Esophagus squamous epithelium (tissue), 5 donors: ENCODE results near the gene MBD5. TPM values are rescaled to one million over a fixed set of nuclear protein-coding genes. Genes with fewer than 3 reads are reported as not detected.

Experiments used
- DNase-seq: peaks from one replicate; lab custom pipeline; 2025; lab: John Stamatoyannopoulos, UW
- H3K27ac ChIP-seq, 4 donors: fragments of 200-600 bp; sonication (generic); one replicate each; pipeline ENCODE4 v1.5.1; 2016 to 2019; ENCODE audit warnings: mild to moderate bottlenecking in 1 of 4
- H3K27me3 ChIP-seq, 4 donors: fragments of 200-600 bp; sonication (generic); 1 replicate in 3 of 4; 2 replicates in 1 of 4; pipeline versions ENCODE4 v1.5.1 to v1.6.0; 2017 to 2021; ENCODE audit warnings: antibody characterized with exemption in 1 of 4
- H3K36me3 ChIP-seq, 3 donors: fragments of 200-600 bp; sonication (generic); one replicate each; pipeline ENCODE4 v1.5.1; 2016 to 2019
- H3K4me1 ChIP-seq, 3 donors: fragments of 200-600 bp; sonication (generic); one replicate each; pipeline ENCODE4 v1.5.1; 2017 to 2019
- H3K4me3 ChIP-seq, 4 donors: fragments of 200-600 bp; sonication (generic); 1 replicate in 3 of 4; 2 replicates in 1 of 4; pipeline ENCODE4 v1.5.1; 2016 to 2019; ENCODE audit warnings: mild to moderate bottlenecking in 2 of 4, moderate library complexity in 1 of 4
- H3K9me3 ChIP-seq, 3 donors: fragments of 200-600 bp; sonication (generic); one replicate each; pipeline ENCODE4 v1.5.1; 2016 to 2019
- CTCF ChIP-seq, 6 experiments: fragments of 450-650 bp in 4 of 6; fragments of 200-600 bp in 2 of 6; sonication (generic) in 2 of 6; IDR thresholded peaks; one replicate each; pipeline ENCODE4 v1.5.1; 2016 to 2019; ENCODE audit warnings: antibody characterized with exemption in 6 of 6, mild to moderate bottlenecking in 4 of 6, moderate library complexity in 4 of 6
- POLR2A ChIP-seq, 4 donors: fragments of 450-650 bp; IDR thresholded peaks; one replicate each; pipeline ENCODE4 v1.6.1; 2017; ENCODE audit warnings: antibody characterized with exemption in 4 of 4, mild to moderate bottlenecking in 4 of 4, moderate library complexity in 3 of 4
- WGBS, 2 donors: methylation state at CpG; one replicate each; pipeline ENCODE4 v1.1.5; 2018; 5-methylcytosine and 5-hydroxymethylcytosine counted together
- intact Hi-C: fragments of 100-400 bp; cut with DNase I; formaldehyde crosslinking; loops from one replicate; pipeline ENCODE4 v1.15.0; 2022
- total RNA-seq, 4 donors: library from RNA; depleted of rRNA; stranded (reverse); fragments of >200 nt; gene quantifications; one replicate each; pipeline ENCODE4 v1.1.0, GENCODE V29; 2016
- donor health status: DM: yes; HTN: yes; CAD: no.

The MBD5 gene
- total RNA-seq, 4 donors from 2014 or later: 11.8 to 23.8 (median 14.0) TPM

- H3K27ac ChIP-seq: peak within 1 kb of the TSS; percentile 92 to 99 (median 96)
- H3K9me3 ChIP-seq: no peaks in the 10 kb centered on the region
- peak; percentile 97 for DNase-seq
- H3K27me3 ChIP-seq: no peaks in the 10 kb centered on the region
- H3K4me3 ChIP-seq: peak within 1 kb of the TSS; percentile 62 to 91 (median 80)
- TF ChIP-seq CTCF (IDR thresholded peaks at IDR 0.05) (peak in 3 of 6 experiments; percentile 14 to 36 (median 26)), POLR2A (IDR thresholded peaks at IDR 0.05) (peak in 2 of 4 donors; percentile 29 to 69)
- 0 to 1% methylated on average over 29 to 49 of the region's 52 CpGs for WGBS, 2 donors
- intact Hi-C loops: no loop called here
- H3K36me3 ChIP-seq: no peaks in the 10 kb centered on the region
- peaks cover 0 to 47% (median 10%) of the 10 kb centered on the region in 3 donors for H3K4me1 ChIP-seq
These were observed 506 bp upstream of the MBD5 start, which contains the start of gene ORC4 for GRCh38 chr2:148020111-148021058. Gene ORC4 (minus strand): TSS chr2:148020737. CDS start chr2:147975958, 44,779 bp downstream.

GRCh38 chr2:148021886-148022285 is 995 bp downstream of the MBD5 start:
- Histone ChIP-seq H3K4me1 (peaks cover 0 to 47% (median 10%) of the 10 kb centered on the region in 3 donors), H3K9me3 (no peaks in the 10 kb centered on the region), H3K27me3 (no peaks in the 10 kb centered on the region), H3K4me3 (peak overlapping the region; percentile 62 to 91 (median 80)), H3K27ac (peak overlapping the region; percentile 92 to 99 (median 96)), H3K36me3 (no peaks in the 10 kb centered on the region)
- DNase-seq: no peak
- WGBS, 2 donors: 0% methylated on average over 3 of the region's 3 CpGs
- intact Hi-C loops: no loop called here
- no peak for TF ChIP-seq CTCF (IDR thresholded peaks at IDR 0.05)

- intact Hi-C loops: no loop called here
- H3K36me3 ChIP-seq: no peaks in the 10 kb centered on the region
- 5 to 15% methylated on average over 1 of the region's 1 CpG for WGBS, 2 donors
- H3K27ac ChIP-seq: peak overlapping the region in 2 of 4 donors; percentile 96 to 99
- H3K4me3 ChIP-seq: peak overlapping the region in 3 of 4 donors; percentile 78 to 91 (median 82)
- no peaks in the 10 kb centered on the region for H3K9me3 ChIP-seq
- no peak for DNase-seq
- TF ChIP-seq CTCF (IDR thresholded peaks at IDR 0.05) (no peak), POLR2A (IDR thresholded peaks at IDR 0.05) (no peak)
- H3K4me1 ChIP-seq: peaks cover 0 to 47% (median 10%) of the 10 kb centered on the region in 3 donors
- H3K27me3 ChIP-seq: no peaks in the 10 kb centered on the region
These were observed 1.5 kb downstream of the MBD5 start for GRCh38 chr2:148022351-148022750.

- no peak overlapping the region for H3K27ac ChIP-seq
- H3K9me3 ChIP-seq: no peaks in the 10 kb centered on the region
- WGBS, 2 donors: 83 to 90% methylated on average over 2 of the region's 2 CpGs
- no peak for TF ChIP-seq POLR2A (IDR thresholded peaks at IDR 0.05)
- no peak for TF ChIP-seq CTCF (IDR thresholded peaks at IDR 0.05)
- no peak for DNase-seq
- no peaks in the 10 kb centered on the region for H3K27me3 ChIP-seq
- no peak overlapping the region for H3K4me3 ChIP-seq
- no peaks in the 10 kb centered on the region for H3K36me3 ChIP-seq
- intact Hi-C loops: no loop called here
- peaks cover 0 to 47% (median 10%) of the 10 kb centered on the region in 3 donors for H3K4me1 ChIP-seq
These were observed 2.0 kb downstream of the MBD5 start for GRCh38 chr2:148022882-148023281.

DNA sequence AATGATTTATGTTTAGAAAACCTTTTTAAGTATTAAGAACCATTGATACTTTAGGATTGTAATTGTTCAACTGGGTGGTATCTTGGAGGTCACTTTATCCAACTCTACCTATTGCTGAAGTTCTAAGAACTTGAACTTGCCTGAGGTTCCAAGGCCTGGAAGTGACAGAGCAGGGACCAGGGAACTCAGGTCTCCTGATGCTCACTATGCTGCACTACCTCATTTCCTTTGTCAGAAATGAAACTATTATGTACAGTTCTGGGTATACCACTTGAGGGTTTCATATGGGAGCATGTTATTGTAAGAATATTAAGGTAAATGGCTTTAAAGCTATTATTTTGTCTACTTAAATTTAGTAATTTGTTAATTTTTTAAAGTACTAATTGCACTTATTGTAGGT is 3.0 kb downstream of the MBD5 start:
- Histone ChIP-seq H3K36me3 (no peaks in the 10 kb centered on the region), H3K4me1 (peaks cover 0 to 39% (median 10%) of the 10 kb centered on the region in 3 donors), H3K9me3 (no peaks in the 10 kb centered on the region), H3K27ac (no peak overlapping the region), H3K27me3 (no peaks in the 10 kb centered on the region), H3K4me3 (no peak overlapping the region)
- DNase-seq: no peak
- intact Hi-C loops: no loop called here
- TF ChIP-seq CTCF (IDR thresholded peaks at IDR 0.05): no peak
- TF ChIP-seq POLR2A (IDR thresholded peaks at IDR 0.05): no peak
